H1 (cell line): ENCODE measurements around the gene RAB4B. TPM values are rescaled to one million over a fixed set of nuclear protein-coding genes. Genes with fewer than 3 reads are reported as not detected.

Experiments
- CTCF ChIA-PET: fragments of 300-600 bp; sonication (Branson Sonifier 250); formaldehyde crosslinking; loops from one replicate; lab custom pipeline; 2021; ENCODE audit not compliant: partially characterized antibody; lab: Charles Lee
- POLR2A ChIA-PET: fragments of 300-600 bp; sonication (Branson Sonifier 250); formaldehyde crosslinking; loops from one replicate; lab custom pipeline; 2021; ENCODE audit warnings: inconsistent platforms; ENCODE audit not compliant: partially characterized antibody; lab: Charles Lee
- DNase-seq, 2 experiments: peaks; one replicate each; pipeline versions ENCODE4 v3.0.0 to v3.0.0-alpha.2; 2010 to 2022; ENCODE audit warnings: low spot score in 2 of 2, low read depth in 1 of 2, mixed read lengths in 1 of 2
- FAIRE-seq: peaks from 2 replicates; lab custom pipeline; 2011; peaks lifted over from hg19 to GRCh38; lab: Jason Lieb, UNC
- H2AFZ ChIP-seq: 2 replicates; pipeline ENCODE4 v1.8.1; 2012; ENCODE audit warnings: low read length, inconsistent platforms
- H2AK5ac ChIP-seq: 2 replicates; pipeline ENCODE4 v1.6.1; 2013; ENCODE audit warnings: low read depth, low read length
- H2BK120ac ChIP-seq: replicated peaks from 2 replicates; pipeline ENCODE3; 2013; ENCODE audit warnings: low read depth, low read length, inconsistent platforms
- H2BK12ac ChIP-seq: 2 replicates; pipeline ENCODE4 v1.6.1; 2013; ENCODE audit warnings: low read depth, low read length
- H2BK15ac ChIP-seq: 2 replicates; pipeline ENCODE4 v1.6.1; 2013; ENCODE audit warnings: low read length
- H2BK20ac ChIP-seq: 2 replicates; pipeline ENCODE4 v1.6.1; 2013; ENCODE audit warnings: low read length
- H2BK5ac ChIP-seq: 2 replicates; pipeline ENCODE4 v1.6.1; 2013; ENCODE audit warnings: low read depth, low read length
- H3K14ac ChIP-seq: 2 replicates; pipeline ENCODE4 v1.6.1; 2013; ENCODE audit warnings: inconsistent platforms; ENCODE audit not compliant: insufficient read length
- H3K18ac ChIP-seq: 2 replicates; pipeline ENCODE4 v1.6.1; 2013; ENCODE audit warnings: low read length; ENCODE audit errors: extremely low read depth
- H3K23ac ChIP-seq: 2 replicates; pipeline ENCODE4 v1.6.1; 2013; ENCODE audit warnings: inconsistent platforms; ENCODE audit not compliant: insufficient read length
- H3K23me2 ChIP-seq: 2 replicates; pipeline ENCODE4 v1.6.1; 2013; ENCODE audit warnings: low read depth, low read length
- H3K27ac ChIP-seq: 2 replicates; pipeline ENCODE4 v1.6.1; 2011; ENCODE audit warnings: low read depth, low read length, inconsistent platforms
- H3K27me3 ChIP-seq, 4 experiments: replicated peaks in 1 of 4; 1 replicate in 1 of 4; 2 replicates in 3 of 4; pipeline versions ENCODE4 v1.6.1 to v1.8.1; 2011 to 2013; ENCODE audit warnings: low read length in 3 of 4, mild to moderate bottlenecking in 3 of 4, inconsistent platforms in 2 of 4, mixed read lengths in 2 of 4, moderate library complexity in 1 of 4; ENCODE audit not compliant: control insufficient read depth in 3 of 4, insufficient read depth in 3 of 4; ENCODE audit errors: extremely low read depth in 1 of 4
- H3K36me3 ChIP-seq, 4 experiments: 2 replicates each; pipeline versions ENCODE4 v1.6.1 to v1.8.1; 2011 to 2013; ENCODE audit warnings: mild to moderate bottlenecking in 4 of 4, low read length in 3 of 4, moderate library complexity in 2 of 4, control low read depth in 1 of 4, inconsistent platforms in 1 of 4; ENCODE audit not compliant: insufficient read depth in 4 of 4, control insufficient read depth in 2 of 4
- H3K4ac ChIP-seq: replicated peaks from 2 replicates; pipeline ENCODE3; 2013; ENCODE audit warnings: low read length, low read depth, mixed read lengths, inconsistent platforms; ENCODE audit not compliant: insufficient read length
- H3K4me1 ChIP-seq, 4 experiments: replicated peaks in 1 of 4; 1 replicate in 1 of 4; 2 replicates in 3 of 4; pipeline versions ENCODE4 v1.6.1 to v1.8.1; 2011 to 2013; ENCODE audit warnings: low read length in 3 of 4, inconsistent platforms in 2 of 4, mixed read lengths in 1 of 4; ENCODE audit not compliant: insufficient read depth in 4 of 4, control insufficient read depth in 3 of 4
- H3K4me2 ChIP-seq, 2 experiments: 2 replicates each; pipeline versions ENCODE4 v1.6.1 to v1.8.1; 2011 to 2013; ENCODE audit warnings: low read depth in 2 of 2, low read length in 2 of 2, control low read depth in 1 of 2, inconsistent platforms in 1 of 2, mild to moderate bottlenecking in 1 of 2; ENCODE audit not compliant: insufficient read depth in 1 of 2
- H3K4me3 ChIP-seq, 4 experiments: fragments of 200-600, 300-600 bp in 1 of 4; sonication (generic), shearing (Covaris generic), sonication (Bioruptor Twin) in 1 of 4; 2 replicates each; pipeline versions ENCODE4 v1.5.1 to v1.8.1; 2011 to 2016; ENCODE audit warnings: low read length in 4 of 4, low read depth in 3 of 4, control low read depth in 2 of 4, inconsistent platforms in 2 of 4, mild to moderate bottlenecking in 2 of 4, mixed read lengths in 1 of 4, moderate library complexity in 1 of 4; ENCODE audit not compliant: insufficient read depth in 2 of 4; ENCODE audit errors: extremely low read depth in 1 of 4
- H3K56ac ChIP-seq: replicated peaks from 2 replicates; pipeline ENCODE3; 2013; ENCODE audit warnings: low read depth, mild to moderate bottlenecking, mixed read lengths, low read length, inconsistent platforms; ENCODE audit not compliant: insufficient read length
- H3K79me1 ChIP-seq: 2 replicates; pipeline ENCODE4 v1.6.1; 2013; ENCODE audit warnings: low read depth, low read length, control low read depth
- H3K79me2 ChIP-seq, 2 experiments: 2 replicates each; pipeline versions ENCODE4 v1.6.1 to v1.8.1; 2012 to 2013; ENCODE audit warnings: low read length in 2 of 2, mild to moderate bottlenecking in 2 of 2, inconsistent platforms in 1 of 2; ENCODE audit not compliant: insufficient read depth in 2 of 2, control insufficient read depth in 1 of 2
- H3K9ac ChIP-seq, 4 experiments: replicated peaks in 1 of 4; 1 replicate in 1 of 4; 2 replicates in 3 of 4; pipeline versions ENCODE4 v1.6.1 to v1.8.1; 2011 to 2013; ENCODE audit warnings: low read depth in 3 of 4, low read length in 3 of 4, control low read depth in 2 of 4, mild to moderate bottlenecking in 2 of 4, moderate library complexity in 2 of 4, inconsistent platforms in 1 of 4; ENCODE audit errors: extremely low read depth in 1 of 4
- H3K9me3 ChIP-seq, 2 experiments: 2 replicates each; pipeline versions ENCODE4 v1.6.1 to v1.8.1; 2012 to 2013; ENCODE audit warnings: mild to moderate bottlenecking in 2 of 2, moderate library complexity in 2 of 2, control low read depth in 1 of 2, inconsistent platforms in 1 of 2, low read depth in 1 of 2, low read length in 1 of 2, mixed read lengths in 1 of 2; ENCODE audit not compliant: insufficient read depth in 2 of 2
- H4K20me1 ChIP-seq, 2 experiments: replicated peaks in 1 of 2; 2 replicates each; pipeline versions ENCODE3 to v1.8.1; 2011 to 2013; ENCODE audit warnings: inconsistent platforms in 2 of 2, low read length in 2 of 2, mild to moderate bottlenecking in 1 of 2; ENCODE audit not compliant: insufficient read depth in 2 of 2, control insufficient read depth in 1 of 2
- H4K5ac ChIP-seq: 2 replicates; pipeline ENCODE4 v1.6.1; 2013; ENCODE audit warnings: low read length, low read depth, mixed read lengths, inconsistent platforms; ENCODE audit not compliant: insufficient read length
- H4K8ac ChIP-seq: 2 replicates; pipeline ENCODE4 v1.8.0; 2013; ENCODE audit warnings: mild to moderate bottlenecking, moderate library complexity, low read length, inconsistent platforms; ENCODE audit not compliant: insufficient read depth; ENCODE audit errors: extremely low read depth
- H4K91ac ChIP-seq: replicated peaks from 2 replicates; pipeline ENCODE3; 2013; ENCODE audit warnings: low read length, mixed read lengths, inconsistent platforms; ENCODE audit not compliant: insufficient read length
- CBX5 ChIP-seq: fragments of 300-800, 300-1000 bp; sonication (generic); IDR thresholded peaks from 2 replicates; pipeline ENCODE4 v1.7.1; 2016; ENCODE audit warnings: antibody characterized with exemption, low read length, low read depth
- HDAC2 ChIP-seq, 2 experiments: fragments of 300-600 bp in 1 of 2; sonication (generic) in 1 of 2; IDR thresholded peaks; 2 replicates each; pipeline ENCODE4 v1.6.1; 2011 to 2012; ENCODE audit warnings: low read depth in 2 of 2, low read length in 2 of 2, mild to moderate bottlenecking in 2 of 2, moderate library complexity in 2 of 2, borderline replicate concordance in 1 of 2, inconsistent platforms in 1 of 2
- POLR2A ChIP-seq, 2 experiments: IDR thresholded peaks; 1 replicate in 1 of 2; 2 replicates in 1 of 2; pipeline ENCODE4 v1.6.1; 2011; ENCODE audit warnings: low read depth in 2 of 2, low read length in 2 of 2, mild to moderate bottlenecking in 2 of 2; ENCODE audit errors: control extremely low read depth in 1 of 2
- RBBP5 ChIP-seq: IDR thresholded peaks from 2 replicates; pipeline ENCODE4 v1.7.1; 2012; ENCODE audit warnings: low read depth, mild to moderate bottlenecking, inconsistent platforms, low read length, moderate library complexity, borderline replicate concordance
- SP2 ChIP-seq: IDR thresholded peaks from 2 replicates; pipeline ENCODE4 v1.6.1; 2012; ENCODE audit warnings: mild to moderate bottlenecking, low read length, inconsistent platforms
- TCF12 ChIP-seq: IDR thresholded peaks from 2 replicates; pipeline ENCODE4 v1.6.1; 2011; ENCODE audit warnings: low read depth, mild to moderate bottlenecking, low read length
- WGBS, 2 experiments: shearing (Covaris generic) in 1 of 2; methylation state at CpG; one replicate each; pipeline versions ENCODE4 v1.1.6 to v1.1.7; 2013 to 2015; ENCODE audit warnings: low lambda C conversion rate in 2 of 2, mixed read lengths in 2 of 2, inconsistent platforms in 1 of 2, low coverage in 1 of 2, missing lambda C conversion rate in 1 of 2; ENCODE audit not compliant: insufficient replicate concordance in 2 of 2, insufficient coverage in 1 of 2, insufficient read length in 1 of 2; ENCODE audit errors: extremely low coverage in 1 of 2, missing lambda C conversion rate in 1 of 2; 5-methylcytosine and 5-hydroxymethylcytosine counted together
- polyA plus RNA-seq, 7 experiments: library from polyadenylated mRNA; depleted of rRNA in 3 of 7; stranded (reverse) in 5 of 7; unstranded in 2 of 7; fragments of >200 nt in 5 of 7; fragments of 200-250 nt in 2 of 7; gene quantifications; 1 replicate in 5 of 7; 2 replicates in 1 of 7; 4 replicates in 1 of 7; pipeline versions ENCODE4 v1.2.1 to v1.2.3, GENCODE V29; 2011 to 2013; ENCODE audit warnings: missing spikeins in 2 of 7, mixed read lengths in 2 of 7
- total RNA-seq: library from RNA; stranded (reverse); fragmentation: NEBNext Ultra II Directional; extraction: Animal tissue kit (Norgen Biotek cat#: 25700); gene quantifications from 2 replicates; pipeline ENCODE4 v1.2.1, GENCODE V29; 2021
- TF ChIP-seq, protein P1 (sequence below): IDR thresholded peaks from 2 replicates; pipeline ENCODE4 v1.6.1; 2011; ENCODE audit warnings: low read length, improper control_type of control experiment

Gene RAB4B
- total and polyA plus RNA-seq, 2 of the 8 experiments (the other 6 are each of a cell fraction or from before 2014, with no cell fraction given) = 15.9 to 28.6 TPM

DNA sequence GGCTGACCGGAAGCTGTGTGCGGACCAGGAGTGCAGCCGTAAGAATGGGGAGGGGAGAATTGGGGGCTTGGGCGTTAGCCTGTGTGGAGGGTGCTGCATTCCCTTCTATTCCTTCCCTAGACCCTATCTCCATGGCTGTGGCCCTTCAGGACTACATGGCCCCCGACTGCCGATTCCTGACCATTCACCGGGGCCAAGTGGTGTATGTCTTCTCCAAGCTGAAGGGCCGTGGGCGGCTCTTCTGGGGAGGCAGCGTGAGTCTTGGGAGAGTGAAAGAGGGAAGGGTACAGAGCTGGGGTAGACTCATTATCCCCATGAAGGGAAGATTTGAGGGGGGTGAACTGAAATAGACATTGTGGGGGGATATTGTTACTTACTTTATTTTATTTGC, 2.4 kb upstream of the RAB4B start:
- no peaks in the 10 kb centered on the region for H3K79me2 ChIP-seq
- no peak overlapping the region for H2BK120ac ChIP-seq
- H3K9ac ChIP-seq = no peak overlapping the region
- no peak overlapping the region; the same call in 1 of the 2 replicates for H3K27ac ChIP-seq
- H4K91ac ChIP-seq = no peak overlapping the region
- CTCF ChIA-PET = interaction anchor here (1.0 to 3.9 kb wide), 3 partner anchors 22 to 73 kb away, joined by 4 to 29 read pairs (median 5); partner anchors contain the start of gene EGLN2
- no peak overlapping the region for H3K23ac ChIP-seq
- no peaks in the 10 kb centered on the region for H3K79me1 ChIP-seq
- peak overlapping the region; percentile 86; the same call in 1 of the 2 replicates for H2AK5ac ChIP-seq
- no peak for TF ChIP-seq TCF12
- TF ChIP-seq RBBP5 = no peak
- TF ChIP-seq HDAC2 (IDR thresholded peaks at IDR 0.05; ENCODE audit: borderline replicate concordance in 1 of 2, low read depth in 2 of 2, low read length in 2 of 2) = no peak
- no peak for TF ChIP-seq SP2
- TF ChIP-seq POLR2A (IDR thresholded peaks at IDR 0.05; ENCODE audit: control extremely low read depth in 1 of 2, low read depth in 2 of 2, low read length in 2 of 2) = no peak
- no peak for TF ChIP-seq CBX5
- TF ChIP-seq, protein P1, sequence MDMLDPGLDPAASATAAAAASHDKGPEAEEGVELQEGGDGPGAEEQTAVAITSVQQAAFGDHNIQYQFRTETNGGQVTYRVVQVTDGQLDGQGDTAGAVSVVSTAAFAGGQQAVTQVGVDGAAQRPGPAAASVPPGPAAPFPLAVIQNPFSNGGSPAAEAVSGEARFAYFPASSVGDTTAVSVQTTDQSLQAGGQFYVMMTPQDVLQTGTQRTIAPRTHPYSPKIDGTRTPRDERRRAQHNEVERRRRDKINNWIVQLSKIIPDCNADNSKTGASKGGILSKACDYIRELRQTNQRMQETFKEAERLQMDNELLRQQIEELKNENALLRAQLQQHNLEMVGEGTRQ = no peak
- TF ChIP-seq, all 59 proteins: peak for 0
- Histone ChIP-seq H2AFZ (no peak overlapping the region), H3K4me2 (no peak overlapping the region), H3K18ac (no peak overlapping the region), H4K5ac (no peak overlapping the region), H2BK12ac (peak overlapping the region; percentile 75; the same call in 1 of the 2 replicates), H3K4me1 (peaks cover 0 to 14% (median 6%) of the 10 kb centered on the region in 4 experiments; a peak in 6 of 7 replicates), H2BK20ac (no peak overlapping the region), H3K14ac (no peak overlapping the region), H3K4me3 (no peak overlapping the region), H3K23me2 (peaks cover 8% of the 10 kb centered on the region; the same call in 1 of the 2 replicates), H3K56ac (no peak overlapping the region), H4K8ac (no peak overlapping the region), H4K20me1 (no peaks in the 10 kb centered on the region), H3K9me3 (no peaks in the 10 kb centered on the region), H3K36me3 (no peaks in the 10 kb centered on the region), H3K4ac (no peak overlapping the region), H2BK5ac (no peak overlapping the region), H2BK15ac (peak overlapping the region; percentile 97; the same call in 1 of the 2 replicates), H3K27me3 (no peaks in the 10 kb centered on the region)
- WGBS, 2 experiments = 91% methylated on average over 10 of the region's 10 CpGs; no CpG with 5 or more reads in 1 of the 2 experiments
- FAIRE-seq (no peak), DNase-seq (no peak)
- POLR2A ChIA-PET = interaction anchor here (0.9 to 17.9 kb wide), 5 partner anchors 8 to 85 kb away, joined by 3 to 399 read pairs (median 40); partner anchors contain the start of genes ACTMAP, EGLN2, NUMBL and SNRPA
